Prostate gland (tissue), 2 donors: ENCODE data around the gene UBA7. TPM values are rescaled to one million over a fixed set of nuclear protein-coding genes. Genes with fewer than 3 reads are reported as not detected.

Experiments used
- DNase-seq: peaks from one replicate; pipeline ENCODE4 v3.0.0-alpha.2; 2019; ENCODE audit warnings: low spot score
- H3K27ac ChIP-seq, 2 donors: fragments of 200-600 bp; sonication (generic); 2 replicates each; pipeline ENCODE4 v1.5.1; 2017 to 2019
- H3K27me3 ChIP-seq: fragments of 200-600 bp; sonication (generic); replicated peaks from 2 replicates; pipeline ENCODE4 v1.5.1; 2019; ENCODE audit not compliant: insufficient read depth
- H3K36me3 ChIP-seq, 2 donors: fragments of 200-600 bp; sonication (generic); 1 replicate in 1 of 2; 2 replicates in 1 of 2; pipeline versions ENCODE4 v1.5.1 to v1.8.1; 2017 to 2019
- H3K4me1 ChIP-seq: fragments of 200-600 bp; sonication (generic); replicated peaks from 2 replicates; pipeline ENCODE4 v1.5.1; 2019
- H3K4me3 ChIP-seq, 2 donors: fragments of 200-600 bp; sonication (generic); 2 replicates each; pipeline ENCODE4 v1.5.1; 2017 to 2019
- H3K9me3 ChIP-seq: fragments of 200-600 bp; sonication (generic); 2 replicates; pipeline ENCODE4 v1.5.1; 2017
- CTCF ChIP-seq, 4 experiments: fragments of 200-600 bp in 2 of 4; fragments of 450-650 bp in 2 of 4; sonication (generic) in 2 of 4; IDR thresholded peaks; 1 replicate in 3 of 4; 2 replicates in 1 of 4; pipeline ENCODE4 v1.5.1; 2016 to 2019; ENCODE audit warnings: antibody characterized with exemption in 4 of 4, mild to moderate bottlenecking in 2 of 4, moderate library complexity in 2 of 4
- POLR2A ChIP-seq: fragments of 450-650 bp; IDR thresholded peaks from one replicate; pipeline ENCODE4 v1.6.1; 2016; ENCODE audit warnings: antibody characterized with exemption, mild to moderate bottlenecking
- POLR2AphosphoS5 ChIP-seq: sonication (generic); formaldehyde crosslinking; IDR thresholded peaks from one replicate; pipeline ENCODE4 v1.6.1; 2017; ENCODE audit warnings: antibody characterized with exemption
- WGBS: methylation state at CpG from one replicate; pipeline ENCODE4 v1.1.5; 2018; 5-methylcytosine and 5-hydroxymethylcytosine counted together
- intact Hi-C: fragments of 100-400 bp; cut with DNase I; formaldehyde crosslinking; loops from one replicate; pipeline ENCODE4 v1.14.2; 2022
- total RNA-seq, 2 donors: library from RNA; depleted of rRNA; stranded (reverse); fragments of >200 nt; gene quantifications; one replicate each; pipeline ENCODE4 v1.1.0, GENCODE V29; 2016

UBA7 gene
- total RNA-seq, 2 donors from 2014 or later = 50.5 to 96.9 TPM

DNA sequence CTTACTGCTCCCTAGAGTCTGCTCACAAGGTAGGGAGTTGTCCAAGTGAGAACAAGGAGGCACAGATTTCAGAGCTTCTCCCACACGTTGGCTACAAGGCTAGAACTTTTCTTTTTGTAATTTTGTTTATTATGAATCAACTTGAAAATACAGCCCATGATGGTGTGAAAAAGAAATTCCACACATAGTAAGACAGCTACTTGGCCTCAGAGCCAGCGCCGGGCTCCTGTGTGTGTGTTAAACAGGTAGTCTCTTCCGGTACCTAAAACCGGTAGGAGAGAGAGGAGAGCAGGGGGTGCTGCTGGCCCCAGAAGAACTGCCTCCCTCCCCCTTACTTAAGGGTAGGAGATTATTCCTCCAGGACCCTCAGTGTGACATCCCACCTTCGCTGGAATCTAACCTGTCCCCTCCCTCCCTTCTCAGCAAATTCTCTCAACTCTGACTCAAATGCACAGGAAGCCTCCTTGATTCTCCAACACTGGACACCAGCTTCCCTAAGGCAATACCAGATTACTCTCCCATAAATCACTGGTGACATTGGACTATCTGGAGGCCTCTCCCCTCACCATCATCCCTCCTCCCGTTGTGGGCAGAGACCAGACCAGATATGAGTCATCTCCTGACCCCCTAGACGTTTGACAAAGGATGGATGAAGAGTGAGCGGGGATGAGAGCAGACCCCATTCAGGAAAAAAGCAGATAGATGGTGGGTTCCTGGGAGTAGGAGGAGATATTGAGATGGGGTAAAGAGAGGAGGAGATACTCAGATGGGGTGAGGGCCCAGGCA is 22.9 kb downstream of the UBA7 start:
- no peak overlapping the region for H3K4me3 ChIP-seq
- intact Hi-C loops = no loop called here

GRCh38 chr3:49788056-49788455 is 25.7 kb downstream of the UBA7 start:
- intact Hi-C loops = loop anchor here (5.0 kb wide), 1 partner anchor 66 kb away; the partner anchor contains the start of gene GMPPB
- Histone ChIP-seq H3K4me1 (peaks cover 4% of the 10 kb centered on the region), H3K27ac (no peak overlapping the region), H3K9me3 (no peaks in the 10 kb centered on the region), H3K36me3 (no peaks in the 10 kb centered on the region), H3K4me3 (no peak overlapping the region), H3K27me3 (no peaks in the 10 kb centered on the region)
- 100% methylated on average over 2 of the region's 2 CpGs for WGBS
- no peak for TF ChIP-seq POLR2AphosphoS5
- no peak for TF ChIP-seq POLR2A
- TF ChIP-seq CTCF (IDR thresholded peaks at IDR 0.05) = no peak
- DNase-seq = no peak

More for the DNA sequence above, 22.9 kb downstream of the UBA7 start:
- DNase-seq = no peak
- H3K9me3 ChIP-seq = no peaks in the 10 kb centered on the region
- no peaks in the 10 kb centered on the region for H3K27me3 ChIP-seq
- TF ChIP-seq POLR2A = no peak
- TF ChIP-seq CTCF (IDR thresholded peaks at IDR 0.05) = no peak
- no peak for TF ChIP-seq POLR2AphosphoS5
- no peaks in the 10 kb centered on the region for H3K36me3 ChIP-seq
- 63% methylated on average over 9 of the region's 9 CpGs for WGBS
- no peaks in the 10 kb centered on the region for H3K4me1 ChIP-seq
- H3K27ac ChIP-seq = no peak overlapping the region

- H3K36me3 ChIP-seq = no peaks in the 10 kb centered on the region
- no peaks in the 10 kb centered on the region for H3K27me3 ChIP-seq
- TF ChIP-seq POLR2AphosphoS5 (no peak), CTCF (IDR thresholded peaks at IDR 0.05) (no peak), POLR2A (no peak)
- intact Hi-C loops = loop anchor here (5.0 kb wide), 1 partner anchor 65 kb away; the partner anchor contains the start of gene GMPPB
- H3K4me3 ChIP-seq = no peak overlapping the region
- H3K27ac ChIP-seq = peak overlapping the region in 1 of 2 donors; percentile 96
- H3K4me1 ChIP-seq = peaks cover 4% of the 10 kb centered on the region
- no peaks in the 10 kb centered on the region for H3K9me3 ChIP-seq
- 87% methylated on average over 5 of the region's 5 CpGs for WGBS
- DNase-seq = no peak
Observed at GRCh38 chr3:49787536-49787935, 26.2 kb downstream of the UBA7 start.

- WGBS = 62% methylated on average over 3 of the region's 3 CpGs
- intact Hi-C loops = loop anchor here (5.0 kb wide), 1 partner anchor 65 kb away; the partner anchor contains the start of gene GMPPB
- H3K36me3 ChIP-seq = no peaks in the 10 kb centered on the region
- H3K27ac ChIP-seq = peak overlapping the region; percentile 96 to 98
- H3K27me3 ChIP-seq = no peaks in the 10 kb centered on the region
- H3K4me1 ChIP-seq = peaks cover 4% of the 10 kb centered on the region
- no peak for TF ChIP-seq POLR2AphosphoS5
- no peak for TF ChIP-seq CTCF (IDR thresholded peaks at IDR 0.05)
- TF ChIP-seq POLR2A = no peak
- H3K4me3 ChIP-seq = peak overlapping the region; percentile 89 to 90
- no peaks in the 10 kb centered on the region for H3K9me3 ChIP-seq
- DNase-seq = no peak
Observed at GRCh38 chr3:49787182-49787464, 26.6 kb downstream of the UBA7 start.
